Skeletal muscle tissue (tissue), 4 donors: ENCODE measurements around the gene ALPK3. TPM values are rescaled to one million over a fixed set of nuclear protein-coding genes. Genes with fewer than 3 reads are reported as not detected.

Source experiments
- H3K27ac ChIP-seq: one replicate; pipeline ENCODE4 v1.7.0; 2013; ENCODE audit warnings: mild to moderate bottlenecking, low read depth, low read length, inconsistent platforms
- H3K27me3 ChIP-seq, 3 donors: one replicate each; pipeline ENCODE4 v1.7.0; 2013; ENCODE audit warnings: low read length in 3 of 3; ENCODE audit not compliant: control insufficient read depth in 3 of 3, insufficient read depth in 3 of 3
- H3K36me3 ChIP-seq, 3 donors: one replicate each; pipeline ENCODE4 v1.7.0; 2013; ENCODE audit warnings: low read length in 3 of 3; ENCODE audit not compliant: control insufficient read depth in 3 of 3, insufficient read depth in 3 of 3
- H3K4me1 ChIP-seq, 3 donors: one replicate each; pipeline ENCODE4 v1.7.0; 2013; ENCODE audit warnings: low read length in 3 of 3, mild to moderate bottlenecking in 3 of 3; ENCODE audit not compliant: control insufficient read depth in 3 of 3, insufficient read depth in 3 of 3
- H3K4me3 ChIP-seq, 3 donors: one replicate each; pipeline ENCODE4 v1.7.0; 2013; ENCODE audit warnings: low read length in 3 of 3
- H3K9ac ChIP-seq, 3 donors: one replicate each; pipeline ENCODE4 v1.7.0; 2013; ENCODE audit warnings: low read length in 3 of 3, mild to moderate bottlenecking in 3 of 3, moderate library complexity in 2 of 3, low read depth in 1 of 3
- H3K9me3 ChIP-seq, 3 donors: one replicate each; pipeline ENCODE4 v1.7.0; 2013; ENCODE audit warnings: low read length in 3 of 3; ENCODE audit not compliant: control insufficient read depth in 3 of 3
- total RNA-seq: library from RNA; depleted of rRNA; stranded (reverse); fragments of >200 nt; gene quantifications from one replicate; pipeline ENCODE4 v1.2.3, GENCODE V29; 2014
- donor health status: Osteomylitis.

Gene ALPK3
- total RNA-seq, 1 donor from 2014 or later: 33.4 TPM

GRCh38 chr15:84886211-84886983 lies 69.2 kb downstream of the ALPK3 start:
- no peaks in the 10 kb centered on the region for H3K9me3 ChIP-seq
- no peaks in the 10 kb centered on the region for H3K27me3 ChIP-seq
- no peaks in the 10 kb centered on the region for H3K36me3 ChIP-seq
- peaks cover 5 to 12% (median 7%) of the 10 kb centered on the region in 3 donors for H3K4me1 ChIP-seq
- H3K4me3 ChIP-seq: no peak overlapping the region
- no peak overlapping the region for H3K27ac ChIP-seq
- H3K9ac ChIP-seq: no peak overlapping the region

GRCh38 chr15:84886984-84887299 lies 69.8 kb downstream of the ALPK3 start:
- H3K27me3 ChIP-seq: no peaks in the 10 kb centered on the region
- H3K27ac ChIP-seq: no peak overlapping the region
- no peak overlapping the region for H3K9ac ChIP-seq
- H3K4me1 ChIP-seq: peaks cover 5 to 12% (median 7%) of the 10 kb centered on the region in 3 donors
- no peaks in the 10 kb centered on the region for H3K9me3 ChIP-seq
- H3K4me3 ChIP-seq: no peak overlapping the region
- H3K36me3 ChIP-seq: no peaks in the 10 kb centered on the region

GRCh38 chr15:84887938-84888337 lies 70.8 kb downstream of the ALPK3 start:
- Histone ChIP-seq H3K4me1 (peaks cover 5 to 12% (median 7%) of the 10 kb centered on the region in 3 donors), H3K9ac (no peak overlapping the region), H3K27me3 (no peaks in the 10 kb centered on the region), H3K4me3 (no peak overlapping the region), H3K9me3 (no peaks in the 10 kb centered on the region), H3K36me3 (no peaks in the 10 kb centered on the region), H3K27ac (no peak overlapping the region)

- no peaks in the 10 kb centered on the region for H3K9me3 ChIP-seq
- H3K4me1 ChIP-seq: peaks cover 5 to 12% (median 7%) of the 10 kb centered on the region in 3 donors
- H3K27me3 ChIP-seq: no peaks in the 10 kb centered on the region
- no peak overlapping the region for H3K4me3 ChIP-seq
- no peak overlapping the region for H3K9ac ChIP-seq
- H3K36me3 ChIP-seq: no peaks in the 10 kb centered on the region
- H3K27ac ChIP-seq: no peak overlapping the region
Observed at GRCh38 chr15:84888639-84889038, 71.5 kb downstream of the ALPK3 start.

- Histone ChIP-seq H3K27me3 (no peaks in the 10 kb centered on the region), H3K9ac (no peak overlapping the region), H3K4me1 (peaks cover 3 to 5% (median 3%) of the 10 kb centered on the region in 3 donors)
Observed at GRCh38 chr15:84889313-84889990, 72.3 kb downstream of the ALPK3 start.

GRCh38 chr15:84889991-84890669 lies 73.0 kb downstream of the ALPK3 start:
- Histone ChIP-seq H3K27me3 (no peaks in the 10 kb centered on the region), H3K27ac (no peak overlapping the region), H3K36me3 (no peaks in the 10 kb centered on the region)

More at GRCh38 chr15:84889313-84889990, 72.3 kb downstream of the ALPK3 start:
- H3K27ac ChIP-seq: no peak overlapping the region
- H3K36me3 ChIP-seq: no peaks in the 10 kb centered on the region
- no peak overlapping the region for H3K4me3 ChIP-seq
- no peaks in the 10 kb centered on the region for H3K9me3 ChIP-seq

GRCh38 chr15:84890670-84891162 lies 73.6 kb downstream of the ALPK3 start:
- H3K4me3 ChIP-seq: no peak overlapping the region
- H3K9me3 ChIP-seq: no peaks in the 10 kb centered on the region
- no peak overlapping the region for H3K27ac ChIP-seq
- no peaks in the 10 kb centered on the region for H3K36me3 ChIP-seq
- no peaks in the 10 kb centered on the region for H3K27me3 ChIP-seq
- peaks cover 0 to 2% (median 0%) of the 10 kb centered on the region in 3 donors for H3K4me1 ChIP-seq
- H3K9ac ChIP-seq: no peak overlapping the region

More at GRCh38 chr15:84889991-84890669, 73.0 kb downstream of the ALPK3 start:
- no peak overlapping the region for H3K4me3 ChIP-seq
- H3K9me3 ChIP-seq: no peaks in the 10 kb centered on the region
- H3K9ac ChIP-seq: no peak overlapping the region
- H3K4me1 ChIP-seq: peaks cover 0 to 2% (median 0%) of the 10 kb centered on the region in 3 donors

- Histone ChIP-seq H3K4me3 (no peak overlapping the region), H3K9ac (no peak overlapping the region), H3K36me3 (no peaks in the 10 kb centered on the region)
Observed at GRCh38 chr15:84891339-84891738, 74.2 kb downstream of the ALPK3 start.

GRCh38 chr15:84892786-84893307 lies 75.7 kb downstream of the ALPK3 start:
- no peaks in the 10 kb centered on the region for H3K27me3 ChIP-seq
- no peak overlapping the region for H3K4me3 ChIP-seq
- H3K9me3 ChIP-seq: no peaks in the 10 kb centered on the region
- H3K9ac ChIP-seq: no peak overlapping the region
- no peaks in the 10 kb centered on the region for H3K4me1 ChIP-seq
- H3K36me3 ChIP-seq: no peaks in the 10 kb centered on the region
- H3K27ac ChIP-seq: no peak overlapping the region

More at GRCh38 chr15:84891339-84891738, 74.2 kb downstream of the ALPK3 start:
- Histone ChIP-seq H3K9me3 (no peaks in the 10 kb centered on the region), H3K27ac (no peak overlapping the region), H3K27me3 (no peaks in the 10 kb centered on the region), H3K4me1 (peaks cover 0 to 2% (median 0%) of the 10 kb centered on the region in 3 donors)
